LNCAP (cell line): Measurements from ENCODE around the gene KRTAP4-9.
"Not testable (repeated sequence)": the region's sequence is repeated elsewhere in the genome, so short reads cannot be mapped to it uniquely, and the experiment has no call there.

ENCODE experiments used
- TF ChIP-seq, protein P1 (sequence below): fragments of 450-650 bp; IDR thresholded peaks from 2 replicates; pipeline ENCODE4 v1.5.1; 2017; ENCODE audit warnings: mild to moderate bottlenecking

KRTAP4-9 gene

GRCh38 chr17:41084100-41084856 is 20.9 kb upstream of the KRTAP4-9 start, which contains the start of gene KRTAP4-7:
KRTAP4-7 (plus strand) TSS chr17:41084150; CDS start chr17:41084207, 57 bp downstream.
- TF ChIP-seq, protein P1, sequence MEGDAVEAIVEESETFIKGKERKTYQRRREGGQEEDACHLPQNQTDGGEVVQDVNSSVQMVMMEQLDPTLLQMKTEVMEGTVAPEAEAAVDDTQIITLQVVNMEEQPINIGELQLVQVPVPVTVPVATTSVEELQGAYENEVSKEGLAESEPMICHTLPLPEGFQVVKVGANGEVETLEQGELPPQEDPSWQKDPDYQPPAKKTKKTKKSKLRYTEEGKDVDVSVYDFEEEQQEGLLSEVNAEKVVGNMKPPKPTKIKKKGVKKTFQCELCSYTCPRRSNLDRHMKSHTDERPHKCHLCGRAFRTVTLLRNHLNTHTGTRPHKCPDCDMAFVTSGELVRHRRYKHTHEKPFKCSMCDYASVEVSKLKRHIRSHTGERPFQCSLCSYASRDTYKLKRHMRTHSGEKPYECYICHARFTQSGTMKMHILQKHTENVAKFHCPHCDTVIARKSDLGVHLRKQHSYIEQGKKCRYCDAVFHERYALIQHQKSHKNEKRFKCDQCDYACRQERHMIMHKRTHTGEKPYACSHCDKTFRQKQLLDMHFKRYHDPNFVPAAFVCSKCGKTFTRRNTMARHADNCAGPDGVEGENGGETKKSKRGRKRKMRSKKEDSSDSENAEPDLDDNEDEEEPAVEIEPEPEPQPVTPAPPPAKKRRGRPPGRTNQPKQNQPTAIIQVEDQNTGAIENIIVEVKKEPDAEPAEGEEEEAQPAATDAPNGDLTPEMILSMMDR: not testable (repeated sequence)

DNA sequence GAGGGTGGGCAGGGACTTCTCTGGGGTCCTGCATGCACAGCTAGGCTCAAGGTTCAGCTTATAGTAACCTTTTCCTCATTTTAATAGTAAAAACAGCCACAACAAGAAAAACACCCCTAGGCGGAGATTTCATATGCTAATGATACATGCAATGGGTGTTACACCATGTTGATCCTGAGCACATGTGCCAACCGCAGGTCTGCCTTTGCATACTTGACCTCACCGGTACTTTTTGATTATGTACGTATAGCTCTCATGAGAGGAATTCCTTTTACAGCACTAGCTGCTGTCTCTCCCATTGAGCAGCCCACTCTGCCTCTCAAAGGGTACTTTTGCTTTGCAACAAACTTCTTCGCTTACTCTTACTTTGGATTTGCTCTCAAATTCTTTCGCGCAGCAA is 9.1 kb upstream of the KRTAP4-9 start:
- TF ChIP-seq, protein P1: no peak

- TF ChIP-seq, protein P1: no peak
Measured at GRCh38 chr17:41098042-41098441, 7.1 kb upstream of the KRTAP4-9 start, which contains the start of gene KRTAP4-8. KRTAP4-8 (minus strand) TSS chr17:41098142; CDS start chr17:41098084, 58 bp downstream.

DNA sequence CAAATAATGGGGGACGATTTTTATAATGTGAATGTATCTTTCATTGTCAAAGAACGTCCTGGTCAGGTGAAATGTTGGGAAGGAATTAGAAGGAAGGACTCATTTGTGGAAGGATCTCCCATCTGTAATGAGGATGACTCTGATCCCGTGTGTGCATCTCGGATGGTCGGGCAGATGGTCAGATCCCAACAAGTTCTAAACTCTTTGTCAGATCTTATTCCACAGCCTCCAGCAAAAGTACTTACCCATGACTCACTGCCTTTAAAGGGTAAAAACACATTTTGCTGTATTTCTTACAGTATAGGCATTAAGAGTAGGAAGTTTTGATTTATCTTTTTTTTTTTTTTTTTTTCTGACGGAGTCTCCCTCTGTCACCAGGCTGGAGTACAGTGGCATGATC is 6.7 kb upstream of the KRTAP4-9 start:
- TF ChIP-seq, protein P1: no peak

DNA sequence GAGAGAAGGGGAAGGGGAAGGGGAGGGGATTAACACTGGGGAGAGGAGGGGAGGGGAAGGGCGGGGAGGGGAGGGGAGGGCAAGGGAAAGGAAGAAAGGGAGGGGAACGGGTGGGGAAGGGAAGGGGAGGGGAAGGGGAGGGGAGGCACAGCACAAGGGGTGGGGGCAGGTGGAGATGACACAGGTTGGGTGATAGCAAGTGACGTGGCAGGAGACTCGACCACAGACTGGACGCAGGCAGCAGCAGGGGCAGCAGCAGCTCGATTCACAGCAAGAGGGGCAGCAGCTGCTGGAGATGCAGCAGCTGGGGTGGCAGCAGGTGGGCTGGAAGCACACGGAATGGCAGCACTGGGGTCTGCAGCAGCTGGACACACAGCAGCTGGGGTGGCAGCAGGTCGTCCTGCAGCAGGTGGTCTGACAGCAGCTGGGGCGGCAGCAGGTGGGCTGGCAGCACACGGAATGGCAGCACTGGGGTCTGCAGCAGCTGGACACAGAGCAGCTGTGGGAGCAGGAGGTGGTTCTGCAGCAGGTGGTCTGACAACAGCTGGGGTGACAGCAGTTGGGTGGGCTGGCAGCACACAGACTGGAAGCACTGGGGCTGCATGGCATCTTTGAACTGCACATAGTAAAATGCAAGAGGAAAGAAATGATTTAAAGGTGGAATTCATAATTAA is 3.5 kb upstream of the KRTAP4-9 start, which contains the start of gene KRTAP4-16:
TSS of gene KRTAP4-16 (minus strand) at position 624 of the 674 bp plus-strand sequence. CDS start at position 624, 0 bp downstream.
- TF ChIP-seq, protein P1: no peak

DNA sequence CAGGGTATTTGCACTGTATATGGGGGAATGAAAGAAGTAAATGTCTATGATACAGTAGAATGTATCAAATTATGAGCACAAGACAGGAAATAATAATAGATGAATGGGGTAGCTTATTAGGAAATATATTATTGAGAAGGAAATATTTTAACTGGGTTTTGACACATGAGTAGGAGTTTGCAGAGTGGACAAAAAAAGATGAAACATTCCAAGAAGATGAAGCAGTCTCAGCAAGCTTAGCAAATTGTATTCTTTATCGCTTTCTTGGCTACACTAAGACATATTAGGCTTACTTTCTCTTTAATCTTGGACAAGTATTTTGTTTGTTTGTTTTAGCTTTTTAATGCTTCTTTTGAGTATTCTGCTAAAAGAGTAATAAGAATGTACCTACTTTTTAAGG is 1.3 kb upstream of the KRTAP4-9 start:
- TF ChIP-seq, protein P1: no peak

DNA sequence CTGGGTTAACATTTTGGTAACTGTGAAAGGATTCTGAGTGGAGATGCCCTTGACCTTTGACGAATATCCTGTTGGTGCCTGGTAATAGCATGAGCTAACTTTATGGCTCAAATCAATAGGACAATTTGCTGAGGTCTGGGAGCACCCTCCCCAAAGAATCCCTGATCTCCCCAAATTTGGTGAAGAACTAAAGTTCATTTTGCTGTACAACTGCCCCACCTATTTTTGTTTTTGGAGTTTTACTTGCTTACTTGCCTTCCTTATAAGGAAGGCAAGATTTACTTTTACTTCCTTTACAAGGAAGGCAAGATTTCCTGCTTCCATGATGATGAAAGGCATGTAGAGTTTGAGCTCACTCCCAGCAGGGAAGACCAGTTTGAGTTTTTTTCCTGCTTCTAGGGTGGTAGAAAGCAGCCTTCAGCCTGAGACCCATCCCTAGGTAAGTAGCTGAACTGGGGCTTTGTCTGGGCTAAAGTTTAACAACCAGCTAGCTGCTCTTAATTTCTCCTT is 2.8 kb downstream of the KRTAP4-9 start:
- TF ChIP-seq, protein P1: no peak
